MM.1S (cell line): ENCODE results near the gene RNF25.

Source experiments
- CTCF ChIP-seq: fragments of 300-600 bp; sonication (generic); IDR thresholded peaks from 2 replicates; pipeline ENCODE4 v1.5.1; 2016; ENCODE audit warnings: antibody characterized with exemption, low read length, mixed read lengths
- EZH2 ChIP-seq: fragments of 300-600 bp; sonication (generic); optimal IDR thresholded peaks from 2 replicates; pipeline ENCODE3; 2017; ENCODE audit warnings: low read depth, mild to moderate bottlenecking, antibody characterized with exemption, low read length, mixed read lengths

- TF ChIP-seq EZH2 (no peak), CTCF (no peak)
Measured at GRCh38 chr2:218627939-218628338, 43.9 kb downstream of the RNF25 start.
